ENCODE results near the gene DBX2. TPM values are rescaled to one million over a fixed set of nuclear protein-coding genes. Genes with fewer than 3 reads are reported as not detected.

Gene DBX2
- total RNA-seq, 2 experiments from 2014 or later = not detected

DNA sequence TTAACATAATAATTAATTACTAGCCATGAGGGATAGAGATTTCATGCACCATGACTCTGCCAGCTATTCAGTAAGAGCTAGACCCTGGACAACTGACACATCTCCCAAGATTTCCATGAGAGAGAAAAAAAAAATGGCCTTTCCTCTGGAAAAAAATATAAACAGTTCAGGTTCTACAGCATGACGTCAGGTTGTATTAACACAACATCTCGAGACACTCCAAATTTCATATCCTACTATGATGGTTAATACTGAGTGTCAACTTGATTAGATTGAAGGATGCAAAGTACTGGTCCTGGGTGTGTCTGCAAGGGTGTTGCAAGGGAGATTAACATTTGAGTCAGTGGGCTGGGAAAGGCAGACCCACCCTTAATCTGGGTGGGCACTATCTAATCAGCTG lies 11.1 kb downstream of the DBX2 start:
- CTCF ChIA-PET (ENCODE audit: unreplicated experiment) = no interaction called here
- Histone ChIP-seq H3K9me2 (ENCODE audit: insufficient read depth, low read length) (no peaks in the 10 kb centered on the region), H3K4me2 (ENCODE audit: low read length) (no peak overlapping the region), H3K36me3 (ENCODE audit: insufficient read depth, low read length) (no peaks in the 10 kb centered on the region), H3K4me3 (ENCODE audit: low read depth, low read length, poor library complexity, severe bottlenecking) (no peak overlapping the region), H3K4me1 (ENCODE audit: insufficient read depth, low read length, poor library complexity, severe bottlenecking) (no peaks in the 10 kb centered on the region), H3K27ac (ENCODE audit: low read depth, low read length, poor library complexity, severe bottlenecking) (no peak overlapping the region), H3K79me2 (ENCODE audit: insufficient read depth, low read depth, low read length) (no peaks in the 10 kb centered on the region), H2AFZ (ENCODE audit: low read length) (no peak overlapping the region), H4K20me1 (ENCODE audit: insufficient read depth, low read length) (no peaks in the 10 kb centered on the region), H3K9me3 (ENCODE audit: low read length) (no peaks in the 10 kb centered on the region)
- DNase-seq (ENCODE audit: low spot score) = no peak
- BruUV-seq (replicated peaks) = no TSS peak
- POLR2A ChIA-PET = no interaction called here
- TF ChIP-seq, protein P1, sequence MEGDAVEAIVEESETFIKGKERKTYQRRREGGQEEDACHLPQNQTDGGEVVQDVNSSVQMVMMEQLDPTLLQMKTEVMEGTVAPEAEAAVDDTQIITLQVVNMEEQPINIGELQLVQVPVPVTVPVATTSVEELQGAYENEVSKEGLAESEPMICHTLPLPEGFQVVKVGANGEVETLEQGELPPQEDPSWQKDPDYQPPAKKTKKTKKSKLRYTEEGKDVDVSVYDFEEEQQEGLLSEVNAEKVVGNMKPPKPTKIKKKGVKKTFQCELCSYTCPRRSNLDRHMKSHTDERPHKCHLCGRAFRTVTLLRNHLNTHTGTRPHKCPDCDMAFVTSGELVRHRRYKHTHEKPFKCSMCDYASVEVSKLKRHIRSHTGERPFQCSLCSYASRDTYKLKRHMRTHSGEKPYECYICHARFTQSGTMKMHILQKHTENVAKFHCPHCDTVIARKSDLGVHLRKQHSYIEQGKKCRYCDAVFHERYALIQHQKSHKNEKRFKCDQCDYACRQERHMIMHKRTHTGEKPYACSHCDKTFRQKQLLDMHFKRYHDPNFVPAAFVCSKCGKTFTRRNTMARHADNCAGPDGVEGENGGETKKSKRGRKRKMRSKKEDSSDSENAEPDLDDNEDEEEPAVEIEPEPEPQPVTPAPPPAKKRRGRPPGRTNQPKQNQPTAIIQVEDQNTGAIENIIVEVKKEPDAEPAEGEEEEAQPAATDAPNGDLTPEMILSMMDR (conservative IDR thresholded peaks at IDR 0.05; ENCODE audit: low read length) = no peak
- TF ChIP-seq EZH2phosphoT487 (IDR thresholded peaks at IDR 0.05; ENCODE audit: borderline replicate concordance, low read depth, low read length) = no peak
- intact Hi-C loops (cut with micrococcal nuclease; ENCODE audit: unreplicated experiment) = no loop called here

GRCh38 chr12:45034861-45035265 lies 16.0 kb downstream of the DBX2 start:
- no peaks in the 10 kb centered on the region for H3K9me2 ChIP-seq (ENCODE audit: insufficient read depth, low read length)
- no peaks in the 10 kb centered on the region for H4K20me1 ChIP-seq (ENCODE audit: insufficient read depth, low read length)
- no peak overlapping the region for H3K4me2 ChIP-seq (ENCODE audit: low read length)
- DNase-seq (ENCODE audit: low spot score) = no peak
- no peak overlapping the region for H3K27ac ChIP-seq (ENCODE audit: low read depth, low read length, poor library complexity, severe bottlenecking)
- ChIA-PET POLR2A (no interaction called here), CTCF (ENCODE audit: unreplicated experiment) (no interaction called here)
- H3K4me3 ChIP-seq (ENCODE audit: low read depth, low read length, poor library complexity, severe bottlenecking) = no peak overlapping the region
- H3K36me3 ChIP-seq (ENCODE audit: insufficient read depth, low read length) = no peaks in the 10 kb centered on the region
- H3K9me3 ChIP-seq (ENCODE audit: low read length) = no peaks in the 10 kb centered on the region
- BruUV-seq (replicated peaks) = no TSS peak
- no peaks in the 10 kb centered on the region for H3K4me1 ChIP-seq (ENCODE audit: insufficient read depth, low read length, poor library complexity, severe bottlenecking)
- no peak overlapping the region for H2AFZ ChIP-seq (ENCODE audit: low read length)
- intact Hi-C loops (cut with micrococcal nuclease; ENCODE audit: unreplicated experiment) = no loop called here
- TF ChIP-seq, protein P1 (conservative IDR thresholded peaks at IDR 0.05; ENCODE audit: low read length) = no peak
- no peak for TF ChIP-seq EZH2phosphoT487 (IDR thresholded peaks at IDR 0.05; ENCODE audit: borderline replicate concordance, low read depth, low read length)
- no peaks in the 10 kb centered on the region for H3K79me2 ChIP-seq (ENCODE audit: insufficient read depth, low read depth, low read length)

DNA sequence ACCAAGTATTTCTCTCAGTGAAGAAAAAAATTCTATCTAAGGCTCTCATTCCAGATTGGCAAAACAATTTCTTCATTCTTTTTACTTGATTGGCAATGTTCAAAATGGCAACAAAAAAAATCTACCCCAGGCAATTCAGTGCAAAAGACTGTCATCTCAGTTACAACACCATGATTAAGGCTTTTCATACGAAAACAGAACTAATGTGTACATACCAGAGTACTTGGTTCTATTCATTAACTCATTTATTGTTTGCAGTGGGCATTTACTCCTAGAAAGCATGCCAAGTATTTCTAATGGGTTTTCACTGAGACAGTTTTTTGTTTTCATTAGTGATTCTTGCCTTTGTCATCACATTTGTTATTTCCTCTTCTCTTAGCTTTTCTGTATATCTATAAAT lies 33.0 kb downstream of the DBX2 start:
- Histone ChIP-seq H3K9me2 (ENCODE audit: insufficient read depth, low read length) (no peaks in the 10 kb centered on the region), H3K9me3 (ENCODE audit: low read length) (0 out of 2 replicates have a peak, but pooled peaks cover 2% of the 10 kb centered on the region), H3K36me3 (ENCODE audit: insufficient read depth, low read length) (no peaks in the 10 kb centered on the region), H3K4me2 (ENCODE audit: low read length) (no peak overlapping the region), H3K4me3 (ENCODE audit: low read depth, low read length, poor library complexity, severe bottlenecking) (no peak overlapping the region), H4K20me1 (ENCODE audit: insufficient read depth, low read length) (no peaks in the 10 kb centered on the region), H3K27ac (ENCODE audit: low read depth, low read length, poor library complexity, severe bottlenecking) (no peak overlapping the region), H3K4me1 (ENCODE audit: insufficient read depth, low read length, poor library complexity, severe bottlenecking) (no peaks in the 10 kb centered on the region), H3K79me2 (ENCODE audit: insufficient read depth, low read depth, low read length) (no peaks in the 10 kb centered on the region), H2AFZ (ENCODE audit: low read length) (no peak overlapping the region)
- POLR2A ChIA-PET = interaction anchor here (0.6 to 1.0 kb wide), 3 partner anchors 10 to 118 kb away, joined by 3 to 4 read pairs (median 4); no protein-coding TSS in a partner anchor
- CTCF ChIA-PET (ENCODE audit: unreplicated experiment) = no interaction called here
- no peak for TF ChIP-seq EZH2phosphoT487 (IDR thresholded peaks at IDR 0.05; ENCODE audit: borderline replicate concordance, low read depth, low read length)
- TF ChIP-seq, protein P1 (conservative IDR thresholded peaks at IDR 0.05; ENCODE audit: low read length) = no peak
- no peak for DNase-seq (ENCODE audit: low spot score)
- intact Hi-C loops (cut with micrococcal nuclease; ENCODE audit: unreplicated experiment) = no loop called here
- no TSS peak for BruUV-seq (replicated peaks)

All from OCI-LY7 (cell line).